ENCODE measurements around the gene ELOA. TPM values are rescaled to one million over a fixed set of nuclear protein-coding genes. Genes with fewer than 3 reads are reported as not detected.

Gene ELOA
- total and polyA plus RNA-seq, 9 of the 15 experiments (the other 6 are each of a cell fraction or from before 2014, with no cell fraction given): 31.9 to 98.6 (median 61.3) TPM

DNA sequence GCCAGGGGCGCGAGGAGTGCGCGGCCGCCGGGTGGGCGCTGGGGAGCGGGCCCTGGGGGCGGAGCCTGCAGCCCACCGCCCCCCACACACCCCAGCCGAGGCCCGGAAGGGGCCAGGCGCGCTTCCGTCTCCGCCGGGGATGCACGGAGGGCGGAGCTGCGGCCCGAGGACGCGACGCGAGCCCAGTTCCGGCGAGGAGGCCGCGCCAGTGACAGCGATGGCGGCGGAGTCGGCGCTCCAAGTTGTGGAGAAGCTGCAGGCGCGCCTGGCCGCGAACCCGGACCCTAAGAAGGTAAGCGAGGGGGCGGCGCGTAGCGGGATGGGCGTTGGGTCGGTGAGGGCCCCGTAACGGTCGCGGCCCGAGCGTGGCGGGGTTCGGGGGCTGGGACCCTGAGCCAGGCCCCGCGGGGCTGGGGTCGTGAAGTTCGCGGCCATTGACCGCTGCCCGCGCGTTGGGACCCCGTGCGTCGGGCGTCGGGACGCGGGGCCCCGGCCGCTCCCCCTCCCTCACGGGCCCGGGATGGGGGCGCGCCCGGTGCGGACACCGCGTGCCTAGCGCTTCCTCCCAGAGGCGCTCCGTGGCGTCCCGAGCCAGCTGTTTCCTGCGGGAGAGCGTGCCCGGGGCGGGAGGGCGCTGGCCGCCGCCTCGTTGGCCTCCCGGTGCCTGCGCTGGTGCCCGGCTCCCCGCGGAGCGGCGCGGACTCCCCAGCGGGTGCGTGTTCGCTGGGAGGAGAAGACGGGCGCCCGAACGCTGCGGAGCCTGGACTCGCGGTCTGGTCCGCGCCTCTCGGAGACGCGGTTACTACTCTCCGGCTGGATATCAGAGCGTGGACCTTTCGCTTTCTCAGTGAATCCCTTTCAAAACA, at the start of gene ELOA (continued):
- no peak for TF ChIP-seq POLR3G (IDR thresholded peaks at IDR 0.05; ENCODE audit: extremely low read depth, insufficient read length, insufficient replicate concordance)
- TF ChIP-seq NCOR1 (IDR thresholded peaks at IDR 0.05): 0 out of 2 replicates have a peak, but pooled peaks have one; percentile 4
- peak; percentile 42 for TF ChIP-seq TAF9B (IDR thresholded peaks at IDR 0.05; ENCODE audit: partially characterized antibody)
- TF ChIP-seq ZBED1 (IDR thresholded peaks at IDR 0.05): peak; percentile 42
- TF ChIP-seq KDM2B (CRISPR knock-in tag; IDR thresholded peaks at IDR 0.05): 0 out of 2 replicates have a peak, but pooled peaks have one; percentile 68
- TF ChIP-seq ASH1L (IDR thresholded peaks at IDR 0.05; ENCODE audit: borderline replicate concordance, low read depth, partially characterized antibody): no peak
- peak in 1 of 2 experiments; percentile 98; a peak in 3 of 4 replicates for TF ChIP-seq SIN3A (IDR thresholded peaks at IDR 0.05; ENCODE audit: borderline replicate concordance in 2 of 2, control insufficient read depth in 1 of 2, low read depth in 2 of 2, low read length in 2 of 2)
- 0 out of 2 replicates have a peak, but pooled peaks have one; percentile 32 for TF ChIP-seq GATAD2A (IDR thresholded peaks at IDR 0.05)
- no peak for TF ChIP-seq CBFA2T3 (IDR thresholded peaks at IDR 0.05)
- TF ChIP-seq, protein P1, sequence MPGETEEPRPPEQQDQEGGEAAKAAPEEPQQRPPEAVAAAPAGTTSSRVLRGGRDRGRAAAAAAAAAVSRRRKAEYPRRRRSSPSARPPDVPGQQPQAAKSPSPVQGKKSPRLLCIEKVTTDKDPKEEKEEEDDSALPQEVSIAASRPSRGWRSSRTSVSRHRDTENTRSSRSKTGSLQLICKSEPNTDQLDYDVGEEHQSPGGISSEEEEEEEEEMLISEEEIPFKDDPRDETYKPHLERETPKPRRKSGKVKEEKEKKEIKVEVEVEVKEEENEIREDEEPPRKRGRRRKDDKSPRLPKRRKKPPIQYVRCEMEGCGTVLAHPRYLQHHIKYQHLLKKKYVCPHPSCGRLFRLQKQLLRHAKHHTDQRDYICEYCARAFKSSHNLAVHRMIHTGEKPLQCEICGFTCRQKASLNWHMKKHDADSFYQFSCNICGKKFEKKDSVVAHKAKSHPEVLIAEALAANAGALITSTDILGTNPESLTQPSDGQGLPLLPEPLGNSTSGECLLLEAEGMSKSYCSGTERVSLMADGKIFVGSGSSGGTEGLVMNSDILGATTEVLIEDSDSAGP (CRISPR knock-in tag; IDR thresholded peaks at IDR 0.05): no peak; the same call in 1 of the 2 replicates
- peak; percentile 58 for TF ChIP-seq THAP12 (CRISPR knock-in tag; IDR thresholded peaks at IDR 0.05)
- 0 out of 2 replicates have a peak, but pooled peaks have one; percentile 25 for TF ChIP-seq POLR2H (tag; IDR thresholded peaks at IDR 0.05; ENCODE audit: low read depth)
- TF ChIP-seq POU5F1 (IDR thresholded peaks at IDR 0.05; ENCODE audit: borderline replicate concordance, low read depth, low read length, partially characterized antibody): no peak
- peak; percentile 7; the same call in 1 of the 2 replicates for TF ChIP-seq ATF1 (CRISPR knock-in tag; IDR thresholded peaks at IDR 0.05)
- peak; percentile 82 for TF ChIP-seq ATF1 (tag; IDR thresholded peaks at IDR 0.05)
- TF ChIP-seq GATAD2B (IDR thresholded peaks at IDR 0.05; ENCODE audit: borderline replicate concordance): peak; percentile 96
- no peak for TF ChIP-seq ARNT (IDR thresholded peaks at IDR 0.05)
- 0 out of 2 replicates have a peak, but pooled peaks have one; percentile 60 for TF ChIP-seq MED1 (CRISPR knock-in tag; IDR thresholded peaks at IDR 0.05; ENCODE audit: borderline replicate concordance)
- TF ChIP-seq HIVEP1 (CRISPR knock-in tag; IDR thresholded peaks at IDR 0.05): 0 out of 2 replicates have a peak, but pooled peaks have one; percentile 34
- TF ChIP-seq ZNF766 (CRISPR knock-in tag; conservative IDR thresholded peaks at IDR 0.05): no peak

Measured in K562 (cell line).